WTC11 (cell line): ENCODE data around the gene CELSR3. TPM values are rescaled to one million over a fixed set of nuclear protein-coding genes. Genes with fewer than 3 reads are reported as not detected.

Experiments used
- ATAC-seq: fragments of 200-7000 bp; cut with Tn5 transposase; 2 replicates; pipeline ENCODE4 v1.10.0; 2021; ENCODE audit warnings: mild to moderate bottlenecking, moderate library complexity
- CTCF ChIA-PET: fragments of 300-600 bp; sonication (Branson Sonifier 250); formaldehyde crosslinking; loops from one replicate; lab custom pipeline; 2021; ENCODE audit warnings: antibody characterized with exemption; lab: Charles Lee
- POLR2A ChIA-PET: fragments of 350-600 bp; sonication (Branson Sonifier 250); formaldehyde crosslinking; loops from one replicate; lab custom pipeline; 2021; ENCODE audit warnings: antibody characterized with exemption; lab: Charles Lee
- DNase-seq: peaks from one replicate; pipeline ENCODE4 v3.0.0; 2021; ENCODE audit warnings: low spot score
- H3K27ac Mint-ChIP-seq: 2 replicates; pipeline ENCODE4 v1.8.0; 2021; ENCODE audit warnings: mixed read lengths
- H3K27me3 Mint-ChIP-seq: 2 replicates; pipeline ENCODE4 v1.8.0; 2021; ENCODE audit warnings: low read depth, mild to moderate bottlenecking, moderate library complexity, mixed read lengths
- H3K36me3 Mint-ChIP-seq: 2 replicates; pipeline ENCODE4 v1.8.0; 2021; ENCODE audit warnings: mixed read lengths
- H3K4me1 Mint-ChIP-seq: 2 replicates; pipeline ENCODE4 v1.8.0; 2022; ENCODE audit warnings: mixed read lengths
- H3K4me3 Mint-ChIP-seq: 2 replicates; pipeline ENCODE4 v1.8.0; 2021; ENCODE audit warnings: mild to moderate bottlenecking, moderate library complexity, mixed read lengths
- H3K9me3 Mint-ChIP-seq: 2 replicates; pipeline ENCODE4 v1.8.0; 2021; ENCODE audit warnings: mixed read lengths
- ELF4 ChIP-seq: sonication (generic); formaldehyde crosslinking; IDR thresholded peaks from 2 replicates; pipeline ENCODE4 v1.8.1; 2022; ENCODE audit warnings: low read depth, mild to moderate bottlenecking, moderate library complexity, missing genetic modification reagents
- ESRRA ChIP-seq: sonication (generic); formaldehyde crosslinking; IDR thresholded peaks from 2 replicates; pipeline ENCODE4 v1.8.1; 2022; ENCODE audit warnings: mild to moderate bottlenecking, missing genetic modification reagents, borderline replicate concordance
- ETV6 ChIP-seq: sonication (generic); formaldehyde crosslinking; IDR thresholded peaks from 2 replicates; pipeline ENCODE4 v1.8.1; 2022; ENCODE audit warnings: mild to moderate bottlenecking, missing genetic modification reagents
- FOXP1 ChIP-seq: sonication (generic); formaldehyde crosslinking; IDR thresholded peaks from 2 replicates; pipeline ENCODE4 v1.8.0; 2022; ENCODE audit warnings: missing genetic modification reagents, mild to moderate bottlenecking, moderate library complexity, borderline replicate concordance
- JAZF1 ChIP-seq: fragments of 250-450 bp; sonication (Bioruptor Pico); IDR thresholded peaks from 2 replicates; pipeline ENCODE4 v1.9.0; 2021; ENCODE audit warnings: moderate library complexity, mild to moderate bottlenecking, inconsistent platforms
- JUN ChIP-seq: sonication (generic); formaldehyde crosslinking; IDR thresholded peaks from 2 replicates; pipeline ENCODE4 v1.8.0; 2023; ENCODE audit warnings: mild to moderate bottlenecking, missing genetic modification reagents
- NR1H2 ChIP-seq: sonication (generic); formaldehyde crosslinking; IDR thresholded peaks from 2 replicates; pipeline ENCODE4 v1.9.0; 2021; ENCODE audit warnings: mild to moderate bottlenecking, moderate library complexity, missing genetic modification reagents
- NR3C1 ChIP-seq: sonication (generic); formaldehyde crosslinking; conservative IDR thresholded peaks from 2 replicates; pipeline ENCODE4 v1.8.1; 2023; ENCODE audit warnings: low read depth, mild to moderate bottlenecking, missing genetic modification reagents
- OVOL2 ChIP-seq: fragments of 250-450 bp; sonication (Bioruptor Pico); IDR thresholded peaks from 2 replicates; pipeline ENCODE4 v1.9.0; 2021; ENCODE audit warnings: mild to moderate bottlenecking, borderline replicate concordance
- ZBTB21 ChIP-seq: sonication (generic); formaldehyde crosslinking; IDR thresholded peaks from 2 replicates; pipeline ENCODE4 v1.8.1; 2023; ENCODE audit warnings: mild to moderate bottlenecking, missing genetic modification reagents, borderline replicate concordance
- ZNF671 ChIP-seq: fragments of 250-450 bp; sonication (Bioruptor Pico); IDR thresholded peaks from 2 replicates; pipeline ENCODE4 v1.8.0; 2021; ENCODE audit warnings: mild to moderate bottlenecking
- total RNA-seq: library from RNA; stranded (reverse); gene quantifications from 3 replicates; pipeline ENCODE4 v1.2.3, GENCODE V29; 2021
- TF ChIP-seq, protein P1 (sequence below): sonication (generic); formaldehyde crosslinking; IDR thresholded peaks from 2 replicates; pipeline ENCODE4 v1.8.1; 2023; ENCODE audit warnings: mild to moderate bottlenecking, missing genetic modification reagents, borderline replicate concordance
- TF ChIP-seq, protein P2 (sequence below): sonication (generic); formaldehyde crosslinking; IDR thresholded peaks from 2 replicates; pipeline ENCODE4 v1.8.1; 2023; ENCODE audit warnings: mild to moderate bottlenecking, missing genetic modification reagents, moderate library complexity
- TF ChIP-seq, protein P3 (sequence below): fragments of 250-450 bp; sonication (Bioruptor Pico); conservative IDR thresholded peaks from 2 replicates; pipeline ENCODE4 v1.9.0; 2021; ENCODE audit warnings: mild to moderate bottlenecking
- TF ChIP-seq, protein P4 (sequence below): fragments of 200-600 bp; IDR thresholded peaks from 2 replicates; pipeline ENCODE4 v1.8.0; 2022; ENCODE audit warnings: antibody characterized with exemption
- TF ChIP-seq, protein P5 (sequence below): fragments of 250-450 bp; sonication (Bioruptor Pico); IDR thresholded peaks from 2 replicates; pipeline ENCODE4 v1.9.0; 2021; ENCODE audit warnings: mild to moderate bottlenecking
- TF ChIP-seq, protein P6 (sequence below): sonication (generic); formaldehyde crosslinking; IDR thresholded peaks from 2 replicates; pipeline ENCODE4 v1.8.1; 2023; ENCODE audit warnings: mild to moderate bottlenecking, missing genetic modification reagents, moderate library complexity

Gene CELSR3
- total RNA-seq, 1 experiment from 2014 or later = 27.9 TPM

DNA sequence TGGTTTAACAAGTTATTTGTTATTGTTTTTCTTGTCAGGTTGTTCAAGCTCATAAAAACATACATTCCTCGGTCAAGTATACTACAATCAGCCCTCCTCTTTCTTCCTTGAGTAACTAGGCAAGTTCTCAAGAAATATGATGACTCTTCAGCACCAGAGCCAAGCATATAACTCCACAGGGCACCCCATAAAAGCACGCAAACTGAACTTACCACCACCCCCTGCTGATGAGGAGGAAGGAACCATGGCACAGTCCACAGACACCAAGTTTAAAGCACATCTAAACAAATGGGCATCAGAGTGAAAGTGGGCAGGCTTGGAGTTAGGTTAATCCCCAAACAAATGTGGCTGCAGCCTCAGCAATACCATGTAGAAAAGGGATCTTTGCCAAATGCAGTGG lies 49.0 kb upstream of the CELSR3 start (continued):
- TF ChIP-seq, protein P1, sequence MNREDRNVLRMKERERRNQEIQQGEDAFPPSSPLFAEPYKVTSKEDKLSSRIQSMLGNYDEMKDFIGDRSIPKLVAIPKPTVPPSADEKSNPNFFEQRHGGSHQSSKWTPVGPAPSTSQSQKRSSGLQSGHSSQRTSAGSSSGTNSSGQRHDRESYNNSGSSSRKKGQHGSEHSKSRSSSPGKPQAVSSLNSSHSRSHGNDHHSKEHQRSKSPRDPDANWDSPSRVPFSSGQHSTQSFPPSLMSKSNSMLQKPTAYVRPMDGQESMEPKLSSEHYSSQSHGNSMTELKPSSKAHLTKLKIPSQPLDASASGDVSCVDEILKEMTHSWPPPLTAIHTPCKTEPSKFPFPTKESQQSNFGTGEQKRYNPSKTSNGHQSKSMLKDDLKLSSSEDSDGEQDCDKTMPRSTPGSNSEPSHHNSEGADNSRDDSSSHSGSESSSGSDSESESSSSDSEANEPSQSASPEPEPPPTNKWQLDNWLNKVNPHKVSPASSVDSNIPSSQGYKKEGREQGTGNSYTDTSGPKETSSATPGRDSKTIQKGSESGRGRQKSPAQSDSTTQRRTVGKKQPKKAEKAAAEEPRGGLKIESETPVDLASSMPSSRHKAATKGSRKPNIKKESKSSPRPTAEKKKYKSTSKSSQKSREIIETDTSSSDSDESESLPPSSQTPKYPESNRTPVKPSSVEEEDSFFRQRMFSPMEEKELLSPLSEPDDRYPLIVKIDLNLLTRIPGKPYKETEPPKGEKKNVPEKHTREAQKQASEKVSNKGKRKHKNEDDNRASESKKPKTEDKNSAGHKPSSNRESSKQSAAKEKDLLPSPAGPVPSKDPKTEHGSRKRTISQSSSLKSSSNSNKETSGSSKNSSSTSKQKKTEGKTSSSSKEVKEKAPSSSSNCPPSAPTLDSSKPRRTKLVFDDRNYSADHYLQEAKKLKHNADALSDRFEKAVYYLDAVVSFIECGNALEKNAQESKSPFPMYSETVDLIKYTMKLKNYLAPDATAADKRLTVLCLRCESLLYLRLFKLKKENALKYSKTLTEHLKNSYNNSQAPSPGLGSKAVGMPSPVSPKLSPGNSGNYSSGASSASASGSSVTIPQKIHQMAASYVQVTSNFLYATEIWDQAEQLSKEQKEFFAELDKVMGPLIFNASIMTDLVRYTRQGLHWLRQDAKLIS = no peak
- TF ChIP-seq, protein P2, sequence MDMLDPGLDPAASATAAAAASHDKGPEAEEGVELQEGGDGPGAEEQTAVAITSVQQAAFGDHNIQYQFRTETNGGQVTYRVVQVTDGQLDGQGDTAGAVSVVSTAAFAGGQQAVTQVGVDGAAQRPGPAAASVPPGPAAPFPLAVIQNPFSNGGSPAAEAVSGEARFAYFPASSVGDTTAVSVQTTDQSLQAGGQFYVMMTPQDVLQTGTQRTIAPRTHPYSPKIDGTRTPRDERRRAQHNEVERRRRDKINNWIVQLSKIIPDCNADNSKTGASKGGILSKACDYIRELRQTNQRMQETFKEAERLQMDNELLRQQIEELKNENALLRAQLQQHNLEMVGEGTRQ (CRISPR knock-in tag) = no peak
- TF ChIP-seq OVOL2 = no peak
- TF ChIP-seq, protein P3, sequence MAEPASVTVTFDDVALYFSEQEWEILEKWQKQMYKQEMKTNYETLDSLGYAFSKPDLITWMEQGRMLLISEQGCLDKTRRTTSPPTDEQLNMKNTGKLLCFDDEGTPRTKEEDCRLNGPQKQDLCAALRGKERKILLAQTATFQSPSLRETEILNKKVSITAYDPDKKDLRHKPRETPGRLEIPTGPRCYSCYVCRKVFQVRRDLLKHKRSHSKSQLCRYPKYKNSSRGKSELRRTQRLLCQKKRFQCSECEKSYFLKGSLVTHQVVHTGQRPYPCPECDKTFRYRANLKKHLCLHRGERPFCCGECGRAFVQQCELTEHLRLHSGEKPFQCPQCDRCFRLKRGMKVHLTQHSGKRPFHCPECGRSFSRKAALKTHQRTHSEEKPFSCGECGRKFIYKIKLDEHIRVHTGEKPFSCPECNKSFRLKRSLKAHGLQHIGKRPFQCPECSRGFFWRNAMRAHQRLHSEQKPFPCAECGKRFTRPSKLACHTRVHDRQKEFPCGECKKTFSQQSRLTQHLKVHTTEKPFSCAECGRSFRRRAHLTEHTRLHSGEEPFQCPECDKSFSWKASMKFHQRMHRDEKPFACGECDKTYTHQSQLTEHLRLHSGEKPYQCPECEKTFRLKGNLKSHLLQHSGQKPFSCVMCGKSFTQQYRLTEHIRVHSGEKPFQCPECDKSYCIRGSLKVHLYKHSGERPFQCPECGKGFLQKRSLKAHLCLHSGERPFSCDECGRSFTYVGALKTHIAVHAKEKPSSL = no peak
- no peak for TF ChIP-seq ESRRA
- TF ChIP-seq, protein P4, sequence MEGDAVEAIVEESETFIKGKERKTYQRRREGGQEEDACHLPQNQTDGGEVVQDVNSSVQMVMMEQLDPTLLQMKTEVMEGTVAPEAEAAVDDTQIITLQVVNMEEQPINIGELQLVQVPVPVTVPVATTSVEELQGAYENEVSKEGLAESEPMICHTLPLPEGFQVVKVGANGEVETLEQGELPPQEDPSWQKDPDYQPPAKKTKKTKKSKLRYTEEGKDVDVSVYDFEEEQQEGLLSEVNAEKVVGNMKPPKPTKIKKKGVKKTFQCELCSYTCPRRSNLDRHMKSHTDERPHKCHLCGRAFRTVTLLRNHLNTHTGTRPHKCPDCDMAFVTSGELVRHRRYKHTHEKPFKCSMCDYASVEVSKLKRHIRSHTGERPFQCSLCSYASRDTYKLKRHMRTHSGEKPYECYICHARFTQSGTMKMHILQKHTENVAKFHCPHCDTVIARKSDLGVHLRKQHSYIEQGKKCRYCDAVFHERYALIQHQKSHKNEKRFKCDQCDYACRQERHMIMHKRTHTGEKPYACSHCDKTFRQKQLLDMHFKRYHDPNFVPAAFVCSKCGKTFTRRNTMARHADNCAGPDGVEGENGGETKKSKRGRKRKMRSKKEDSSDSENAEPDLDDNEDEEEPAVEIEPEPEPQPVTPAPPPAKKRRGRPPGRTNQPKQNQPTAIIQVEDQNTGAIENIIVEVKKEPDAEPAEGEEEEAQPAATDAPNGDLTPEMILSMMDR = no peak
- TF ChIP-seq, all 79 proteins: peak for 0

DNA sequence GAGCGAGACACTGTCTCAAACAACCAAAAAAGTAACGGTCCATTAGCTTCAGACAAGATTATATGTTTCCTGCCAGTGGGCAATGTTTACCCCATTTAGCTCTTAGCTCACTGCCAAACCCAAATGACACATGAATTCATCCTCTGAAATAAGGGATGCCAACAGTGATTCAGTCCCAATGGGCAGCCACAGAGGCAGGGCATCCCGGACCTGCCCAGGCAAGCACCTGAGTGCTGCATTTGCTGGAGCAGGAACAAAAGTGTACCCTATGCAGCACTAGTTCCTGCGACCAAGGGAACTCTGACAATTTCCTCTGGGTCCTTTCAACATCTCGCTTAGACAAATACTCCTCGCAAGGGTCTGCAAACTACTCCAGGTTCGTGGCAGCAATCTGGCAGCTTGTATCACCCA lies 46.4 kb upstream of the CELSR3 start:
- CTCF ChIA-PET = no interaction called here
- Mint-ChIP-seq H3K36me3 (peaks cover 65% of the 10 kb centered on the region), H3K27ac (peak overlapping the region; percentile 97), H3K4me3 (peak overlapping the region; percentile 4; the same call in 1 of the 2 replicates), H3K4me1 (peaks cover 42% of the 10 kb centered on the region), H3K27me3 (no peaks in the 10 kb centered on the region), H3K9me3 (no peaks in the 10 kb centered on the region)
- ATAC-seq (no peak), DNase-seq (no peak)
- no peak for TF ChIP-seq FOXP1 (CRISPR knock-in tag)
- TF ChIP-seq, protein P5, sequence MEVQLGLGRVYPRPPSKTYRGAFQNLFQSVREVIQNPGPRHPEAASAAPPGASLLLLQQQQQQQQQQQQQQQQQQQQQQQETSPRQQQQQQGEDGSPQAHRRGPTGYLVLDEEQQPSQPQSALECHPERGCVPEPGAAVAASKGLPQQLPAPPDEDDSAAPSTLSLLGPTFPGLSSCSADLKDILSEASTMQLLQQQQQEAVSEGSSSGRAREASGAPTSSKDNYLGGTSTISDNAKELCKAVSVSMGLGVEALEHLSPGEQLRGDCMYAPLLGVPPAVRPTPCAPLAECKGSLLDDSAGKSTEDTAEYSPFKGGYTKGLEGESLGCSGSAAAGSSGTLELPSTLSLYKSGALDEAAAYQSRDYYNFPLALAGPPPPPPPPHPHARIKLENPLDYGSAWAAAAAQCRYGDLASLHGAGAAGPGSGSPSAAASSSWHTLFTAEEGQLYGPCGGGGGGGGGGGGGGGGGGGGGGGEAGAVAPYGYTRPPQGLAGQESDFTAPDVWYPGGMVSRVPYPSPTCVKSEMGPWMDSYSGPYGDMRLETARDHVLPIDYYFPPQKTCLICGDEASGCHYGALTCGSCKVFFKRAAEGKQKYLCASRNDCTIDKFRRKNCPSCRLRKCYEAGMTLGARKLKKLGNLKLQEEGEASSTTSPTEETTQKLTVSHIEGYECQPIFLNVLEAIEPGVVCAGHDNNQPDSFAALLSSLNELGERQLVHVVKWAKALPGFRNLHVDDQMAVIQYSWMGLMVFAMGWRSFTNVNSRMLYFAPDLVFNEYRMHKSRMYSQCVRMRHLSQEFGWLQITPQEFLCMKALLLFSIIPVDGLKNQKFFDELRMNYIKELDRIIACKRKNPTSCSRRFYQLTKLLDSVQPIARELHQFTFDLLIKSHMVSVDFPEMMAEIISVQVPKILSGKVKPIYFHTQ (CRISPR knock-in tag) = no peak
- TF ChIP-seq, protein P2 (CRISPR knock-in tag) = no peak
- TF ChIP-seq, protein P6, sequence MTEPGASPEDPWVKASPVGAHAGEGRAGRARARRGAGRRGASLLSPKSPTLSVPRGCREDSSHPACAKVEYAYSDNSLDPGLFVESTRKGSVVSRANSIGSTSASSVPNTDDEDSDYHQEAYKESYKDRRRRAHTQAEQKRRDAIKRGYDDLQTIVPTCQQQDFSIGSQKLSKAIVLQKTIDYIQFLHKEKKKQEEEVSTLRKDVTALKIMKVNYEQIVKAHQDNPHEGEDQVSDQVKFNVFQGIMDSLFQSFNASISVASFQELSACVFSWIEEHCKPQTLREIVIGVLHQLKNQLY = no peak
- TF ChIP-seq JUN = no peak
- TF ChIP-seq NR3C1 = no peak
- no peak for TF ChIP-seq ETV6 (CRISPR knock-in tag)
- no peak for TF ChIP-seq ELF4 (CRISPR knock-in tag)
- no peak for TF ChIP-seq ZBTB21 (CRISPR knock-in tag)
- no peak for TF ChIP-seq JAZF1
- no peak for TF ChIP-seq ZNF671 (CRISPR knock-in tag)
- TF ChIP-seq NR1H2 (CRISPR knock-in tag) = no peak
- POLR2A ChIA-PET = interaction anchor here (0.6 kb wide), 1 partner anchor 262 kb away, joined by 3 read pairs; no protein-coding TSS in a partner anchor
